ENCODE results near the gene SLC25A25. TPM values are rescaled to one million over a fixed set of nuclear protein-coding genes. Genes with fewer than 3 reads are reported as not detected.
A peak's percentile ranks its signal among the peaks of the same experiment; 100 is the strongest.

Gene SLC25A25
- total RNA-seq, 1 donor from 2014 or later, result 18.0 TPM

- Mint-ChIP-seq H3K27me3 (ENCODE audit: unreplicated experiment) (no peaks in the 10 kb centered on the region), H3K9me3 (ENCODE audit: unreplicated experiment) (no peaks in the 10 kb centered on the region), H3K36me3 (ENCODE audit: unreplicated experiment) (no peaks in the 10 kb centered on the region), H3K4me3 (ENCODE audit: unreplicated experiment) (no peak overlapping the region), H3K4me1 (ENCODE audit: unreplicated experiment) (peaks cover 8% of the 10 kb centered on the region), H3K27ac (ENCODE audit: unreplicated experiment) (no peak overlapping the region)
- no peak for TF ChIP-seq CTCF (IDR thresholded peaks at IDR 0.05)
- no peak for DNase-seq (ENCODE audit: extremely low spot score, unreplicated experiment)
Observed at GRCh38 chr9:128148509-128149000, 80.5 kb downstream of the SLC25A25 start.

- TF ChIP-seq CTCF (IDR thresholded peaks at IDR 0.05), result no peak
- Mint-ChIP-seq H3K9me3 (ENCODE audit: unreplicated experiment) (no peaks in the 10 kb centered on the region), H3K4me1 (ENCODE audit: unreplicated experiment) (peaks cover 8% of the 10 kb centered on the region), H3K27me3 (ENCODE audit: unreplicated experiment) (no peaks in the 10 kb centered on the region), H3K4me3 (ENCODE audit: unreplicated experiment) (no peak within 1 kb of the TSS), H3K27ac (ENCODE audit: unreplicated experiment) (no peak within 1 kb of the TSS), H3K36me3 (ENCODE audit: unreplicated experiment) (no peaks in the 10 kb centered on the region)
- DNase-seq (ENCODE audit: extremely low spot score, unreplicated experiment), result no peak
Observed at GRCh38 chr9:128149001-128149701, 81.1 kb downstream of the SLC25A25 start, which contains the start of gene LCN2. TSS of gene LCN2 (plus strand) at chr9:128149453. CDS start at chr9:128149526, 73 bp downstream.

- no peaks in the 10 kb centered on the region for H3K36me3 Mint-ChIP-seq (ENCODE audit: unreplicated experiment)
- no peak overlapping the region for H3K4me3 Mint-ChIP-seq (ENCODE audit: unreplicated experiment)
- H3K27me3 Mint-ChIP-seq (ENCODE audit: unreplicated experiment), result no peaks in the 10 kb centered on the region
- no peaks in the 10 kb centered on the region for H3K9me3 Mint-ChIP-seq (ENCODE audit: unreplicated experiment)
- DNase-seq (ENCODE audit: extremely low spot score, unreplicated experiment), result no peak
- TF ChIP-seq CTCF (IDR thresholded peaks at IDR 0.05), result no peak
- H3K27ac Mint-ChIP-seq (ENCODE audit: unreplicated experiment), result no peak overlapping the region
- H3K4me1 Mint-ChIP-seq (ENCODE audit: unreplicated experiment), result peaks cover 8% of the 10 kb centered on the region
Observed at GRCh38 chr9:128149951-128150593, 82.0 kb downstream of the SLC25A25 start.

GRCh38 chr9:128150594-128151308 is 82.7 kb downstream of the SLC25A25 start:
- Mint-ChIP-seq H3K9me3 (ENCODE audit: unreplicated experiment) (no peaks in the 10 kb centered on the region), H3K4me1 (ENCODE audit: unreplicated experiment) (peaks cover 8% of the 10 kb centered on the region), H3K36me3 (ENCODE audit: unreplicated experiment) (no peaks in the 10 kb centered on the region), H3K27ac (ENCODE audit: unreplicated experiment) (no peak overlapping the region), H3K27me3 (ENCODE audit: unreplicated experiment) (no peaks in the 10 kb centered on the region), H3K4me3 (ENCODE audit: unreplicated experiment) (no peak overlapping the region)
- no peak for DNase-seq (ENCODE audit: extremely low spot score, unreplicated experiment)
- peak; percentile 9 for TF ChIP-seq CTCF (IDR thresholded peaks at IDR 0.05)
